Muscle layer of colon (tissue), 2 donors: Measurements from ENCODE around the gene POLR3B.
"Not testable (repeated sequence)": the region's sequence is repeated elsewhere in the genome, so short reads cannot be mapped to it uniquely, and the experiment has no call there.

Experiments
- H3K27ac ChIP-seq: one replicate; pipeline ENCODE4 v1.7.0; 2013; ENCODE audit warnings: low read depth, mild to moderate bottlenecking, low read length, moderate library complexity
- H3K27me3 ChIP-seq, 2 donors: one replicate each; pipeline ENCODE4 v1.7.0; 2013; ENCODE audit warnings: low read length in 2 of 2, mild to moderate bottlenecking in 2 of 2; ENCODE audit not compliant: insufficient read depth in 2 of 2, control insufficient read depth in 1 of 2
- H3K36me3 ChIP-seq: one replicate; pipeline ENCODE4 v1.7.0; 2013; ENCODE audit warnings: mild to moderate bottlenecking, low read length; ENCODE audit not compliant: insufficient read depth
- H3K4me1 ChIP-seq: one replicate; pipeline ENCODE4 v1.7.0; 2013; ENCODE audit warnings: mild to moderate bottlenecking, low read length; ENCODE audit not compliant: insufficient read depth
- H3K4me3 ChIP-seq, 2 donors: one replicate each; pipeline ENCODE4 v1.7.0; 2013; ENCODE audit warnings: low read length in 2 of 2, low read depth in 1 of 2, mild to moderate bottlenecking in 1 of 2, moderate library complexity in 1 of 2
- H3K9ac ChIP-seq: one replicate; pipeline ENCODE4 v1.7.0; 2013; ENCODE audit warnings: low read length
- H3K9me3 ChIP-seq: one replicate; pipeline ENCODE4 v1.7.0; 2013; ENCODE audit warnings: mild to moderate bottlenecking, low read length
- donor health status: abdominal sarcoma.
- donor health status: Adenocarcinoma of cecum.

Gene POLR3B

GRCh38 chr12:106445959-106446358, 88.4 kb downstream of the POLR3B start:
- no peaks in the 10 kb centered on the region for H3K36me3 ChIP-seq

GRCh38 chr12:106446419-106447092, 89.0 kb downstream of the POLR3B start:
- H3K4me1 ChIP-seq: no peaks in the 10 kb centered on the region
- H3K9me3 ChIP-seq: no peaks in the 10 kb centered on the region
- no peak overlapping the region for H3K27ac ChIP-seq
- no peak overlapping the region for H3K4me3 ChIP-seq
- no peaks in the 10 kb centered on the region for H3K36me3 ChIP-seq
- no peak overlapping the region for H3K9ac ChIP-seq
- no peaks in the 10 kb centered on the region for H3K27me3 ChIP-seq

More at GRCh38 chr12:106445959-106446358, 88.4 kb downstream of the POLR3B start:
- H3K9me3 ChIP-seq: no peaks in the 10 kb centered on the region
- H3K4me1 ChIP-seq: no peaks in the 10 kb centered on the region
- H3K27ac ChIP-seq: no peak overlapping the region
- no peak overlapping the region for H3K9ac ChIP-seq
- H3K4me3 ChIP-seq: no peak overlapping the region
- H3K27me3 ChIP-seq: no peaks in the 10 kb centered on the region

GRCh38 chr12:106452309-106452708, 94.8 kb downstream of the POLR3B start:
- H3K27ac ChIP-seq: no peak overlapping the region
- H3K4me3 ChIP-seq: no peak overlapping the region
- H3K9ac ChIP-seq: no peak overlapping the region
- no peaks in the 10 kb centered on the region for H3K27me3 ChIP-seq
- no peaks in the 10 kb centered on the region for H3K36me3 ChIP-seq
- H3K4me1 ChIP-seq: no peaks in the 10 kb centered on the region
- no peaks in the 10 kb centered on the region for H3K9me3 ChIP-seq

- Histone ChIP-seq H3K27me3 (no peaks in the 10 kb centered on the region), H3K4me1 (no peaks in the 10 kb centered on the region), H3K9me3 (no peaks in the 10 kb centered on the region), H3K9ac (no peak overlapping the region), H3K36me3 (no peaks in the 10 kb centered on the region), H3K27ac (no peak overlapping the region), H3K4me3 (no peak overlapping the region)
Observed at GRCh38 chr12:106455111-106455510, 97.6 kb downstream of the POLR3B start.

- peaks cover 5% of the 10 kb centered on the region for H3K36me3 ChIP-seq
- no peaks in the 10 kb centered on the region for H3K4me1 ChIP-seq
Observed at GRCh38 chr12:106459124-106459523, 101.6 kb downstream of the POLR3B start.

GRCh38 chr12:106459534-106459933, 102.0 kb downstream of the POLR3B start:
- Histone ChIP-seq H3K36me3 (peaks cover 5% of the 10 kb centered on the region), H3K4me1 (no peaks in the 10 kb centered on the region), H3K9me3 (no peaks in the 10 kb centered on the region), H3K27me3 (no peaks in the 10 kb centered on the region), H3K27ac (no peak overlapping the region), H3K9ac (no peak overlapping the region), H3K4me3 (no peak overlapping the region)

More at GRCh38 chr12:106459124-106459523, 101.6 kb downstream of the POLR3B start:
- no peak overlapping the region for H3K9ac ChIP-seq
- no peak overlapping the region for H3K4me3 ChIP-seq
- H3K9me3 ChIP-seq: no peaks in the 10 kb centered on the region
- no peak overlapping the region for H3K27ac ChIP-seq
- H3K27me3 ChIP-seq: no peaks in the 10 kb centered on the region

GRCh38 chr12:106461730-106462129, 104.2 kb downstream of the POLR3B start:
- H3K9ac ChIP-seq: no peak overlapping the region
- no peaks in the 10 kb centered on the region for H3K9me3 ChIP-seq
- H3K27ac ChIP-seq: no peak overlapping the region
- H3K4me3 ChIP-seq: no peak overlapping the region
- peaks cover 5% of the 10 kb centered on the region for H3K36me3 ChIP-seq
- no peaks in the 10 kb centered on the region for H3K4me1 ChIP-seq
- no peaks in the 10 kb centered on the region for H3K27me3 ChIP-seq

GRCh38 chr12:106465605-106466004, 108.1 kb downstream of the POLR3B start:
- not testable (repeated sequence) for H3K36me3 ChIP-seq, H3K9ac ChIP-seq, H3K27ac ChIP-seq, H3K27me3 ChIP-seq, H3K4me1 ChIP-seq, H3K4me3 ChIP-seq, H3K9me3 ChIP-seq

GRCh38 chr12:106475662-106476061, 118.1 kb downstream of the POLR3B start:
- H3K4me3 ChIP-seq, H3K4me1 ChIP-seq, H3K36me3 ChIP-seq, H3K27me3 ChIP-seq, H3K9ac ChIP-seq, H3K9me3 ChIP-seq, H3K27ac ChIP-seq: not testable (repeated sequence)

- H3K27me3 ChIP-seq, H3K27ac ChIP-seq, H3K4me1 ChIP-seq, H3K9me3 ChIP-seq, H3K4me3 ChIP-seq, H3K36me3 ChIP-seq, H3K9ac ChIP-seq: not testable (repeated sequence)
Observed at GRCh38 chr12:106477627-106478026, 120.1 kb downstream of the POLR3B start.

- Histone ChIP-seq H3K9me3 (no peaks in the 10 kb centered on the region), H3K4me3 (no peak overlapping the region), H3K27me3 (no peaks in the 10 kb centered on the region), H3K27ac (no peak overlapping the region), H3K4me1 (no peaks in the 10 kb centered on the region), H3K9ac (no peak overlapping the region), H3K36me3 (no peaks in the 10 kb centered on the region)
Observed at GRCh38 chr12:106480251-106480650, 122.7 kb downstream of the POLR3B start.

- Histone ChIP-seq H3K27ac (no peak overlapping the region), H3K4me3 (no peak overlapping the region), H3K9ac (no peak overlapping the region), H3K36me3 (no peaks in the 10 kb centered on the region), H3K4me1 (no peaks in the 10 kb centered on the region), H3K9me3 (no peaks in the 10 kb centered on the region), H3K27me3 (no peaks in the 10 kb centered on the region)
Observed at GRCh38 chr12:106481246-106481645, 123.7 kb downstream of the POLR3B start.
